Measurements from ENCODE around the gene TCF4. TPM values are rescaled to one million over a fixed set of nuclear protein-coding genes. Genes with fewer than 3 reads are reported as not detected.
A peak's percentile ranks its signal among the peaks of the same experiment; 100 is the strongest.

Gene TCF4
- total and polyA plus RNA-seq, 2 experiments from 2014 or later = 77.7 to 89.2 TPM

GRCh38 chr18:55539240-55539639 lies 48.8 kb downstream of the TCF4 start:
- Histone ChIP-seq H3K36me3 (ENCODE audit: insufficient read depth) (no peaks in the 10 kb centered on the region), H3K27ac (ENCODE audit: low read depth) (no peak overlapping the region), H3K79me2 (replicated peaks; ENCODE audit: insufficient read depth) (peaks cover 99% of the 10 kb centered on the region), H3K9me2 (ENCODE audit: insufficient read depth) (no peaks in the 10 kb centered on the region), H3F3A (replicated peaks; ENCODE audit: low read depth) (no peaks in the 10 kb centered on the region), H3K4me1 (ENCODE audit: insufficient read depth) (peaks cover 15% of the 10 kb centered on the region), H3K4me2 (no peak overlapping the region), H3K27me3 (ENCODE audit: insufficient read depth) (no peaks in the 10 kb centered on the region), H3K4me3 (no peak overlapping the region), H4K20me1 (replicated peaks; ENCODE audit: insufficient read depth) (no peaks in the 10 kb centered on the region; the same call in 1 of the 2 replicates), H2AFZ (no peak overlapping the region)
- no peaks in the 10 kb centered on the region for H3K9me3 Mint-ChIP-seq
- no peaks in the 10 kb centered on the region; the same call in 2 of the 3 replicates for H3K36me3 Mint-ChIP-seq (ENCODE audit: low read depth)
- peaks cover 5% of the 10 kb centered on the region for H3K27me3 Mint-ChIP-seq (ENCODE audit: insufficient read depth, low read depth, poor library complexity)
- no peak overlapping the region for H3K27ac Mint-ChIP-seq
- TF ChIP-seq ETS1 (IDR thresholded peaks at IDR 0.05) = no peak
- no peak overlapping the region for H3K4me3 Mint-ChIP-seq
- H3K4me1 Mint-ChIP-seq = peaks cover 44% of the 10 kb centered on the region
- DNase-seq (ENCODE audit: low spot score) = no peak
- ATAC-seq = no peak

DNA sequence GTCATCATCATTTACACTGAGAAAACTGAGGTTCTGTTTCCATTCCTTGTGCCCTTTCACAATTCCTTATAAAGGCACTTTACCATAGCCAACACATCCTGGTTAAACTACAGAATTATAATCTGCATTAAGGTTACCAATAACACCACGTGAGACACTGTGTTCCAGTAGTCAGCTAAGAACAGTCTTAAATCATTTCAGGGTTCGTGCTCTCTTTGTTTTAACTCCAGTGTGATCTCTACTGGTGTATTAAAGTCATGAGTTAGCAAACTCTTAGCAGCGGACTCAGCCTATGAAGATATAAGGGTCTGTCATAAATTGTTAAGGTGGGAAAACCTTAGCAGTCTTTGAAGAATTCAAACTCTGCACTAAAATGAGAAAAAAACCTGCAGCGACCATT lies 53.0 kb downstream of the TCF4 start:
- DNase-seq (ENCODE audit: low spot score) = no peak

More for the DNA sequence above, 53.0 kb downstream of the TCF4 start:
- Histone ChIP-seq H3K9me2 (ENCODE audit: insufficient read depth) (no peaks in the 10 kb centered on the region), H3K27me3 (ENCODE audit: insufficient read depth) (no peaks in the 10 kb centered on the region), H3K4me3 (no peak overlapping the region), H2AFZ (no peak overlapping the region), H3F3A (replicated peaks; ENCODE audit: low read depth) (no peaks in the 10 kb centered on the region), H3K79me2 (replicated peaks; ENCODE audit: insufficient read depth) (peaks cover 99% of the 10 kb centered on the region), H3K36me3 (ENCODE audit: insufficient read depth) (no peaks in the 10 kb centered on the region), H4K20me1 (replicated peaks; ENCODE audit: insufficient read depth) (peaks cover 13% of the 10 kb centered on the region), H3K4me1 (ENCODE audit: insufficient read depth) (peaks cover 23% of the 10 kb centered on the region), H3K4me2 (no peak overlapping the region), H3K27ac (ENCODE audit: low read depth) (no peak overlapping the region)
- TF ChIP-seq ZNF331 (CRISPR knock-in tag; IDR thresholded peaks at IDR 0.05; ENCODE audit: low read depth) (no peak), ETS1 (IDR thresholded peaks at IDR 0.05) (no peak), ZNF114 (CRISPR knock-in tag; IDR thresholded peaks at IDR 0.05) (no peak), EZH2phosphoT487 (IDR thresholded peaks at IDR 0.05; ENCODE audit: unreplicated experiment) (no peak), POLR2AphosphoS5 (IDR thresholded peaks at IDR 0.05; ENCODE audit: low read depth) (no peak), NANOG (IDR thresholded peaks at IDR 0.05; ENCODE audit: borderline replicate concordance) (no peak), CTCF (conservative IDR thresholded peaks at IDR 0.05; ENCODE audit: low read depth in 2 of 2) (no peak), CREB1 (CRISPR knock-in tag; IDR thresholded peaks at IDR 0.05; ENCODE audit: low read depth) (no peak), EZH2 (IDR thresholded peaks at IDR 0.05; ENCODE audit: low read depth, unreplicated experiment) (no peak)
- TF ChIP-seq, protein P1, sequence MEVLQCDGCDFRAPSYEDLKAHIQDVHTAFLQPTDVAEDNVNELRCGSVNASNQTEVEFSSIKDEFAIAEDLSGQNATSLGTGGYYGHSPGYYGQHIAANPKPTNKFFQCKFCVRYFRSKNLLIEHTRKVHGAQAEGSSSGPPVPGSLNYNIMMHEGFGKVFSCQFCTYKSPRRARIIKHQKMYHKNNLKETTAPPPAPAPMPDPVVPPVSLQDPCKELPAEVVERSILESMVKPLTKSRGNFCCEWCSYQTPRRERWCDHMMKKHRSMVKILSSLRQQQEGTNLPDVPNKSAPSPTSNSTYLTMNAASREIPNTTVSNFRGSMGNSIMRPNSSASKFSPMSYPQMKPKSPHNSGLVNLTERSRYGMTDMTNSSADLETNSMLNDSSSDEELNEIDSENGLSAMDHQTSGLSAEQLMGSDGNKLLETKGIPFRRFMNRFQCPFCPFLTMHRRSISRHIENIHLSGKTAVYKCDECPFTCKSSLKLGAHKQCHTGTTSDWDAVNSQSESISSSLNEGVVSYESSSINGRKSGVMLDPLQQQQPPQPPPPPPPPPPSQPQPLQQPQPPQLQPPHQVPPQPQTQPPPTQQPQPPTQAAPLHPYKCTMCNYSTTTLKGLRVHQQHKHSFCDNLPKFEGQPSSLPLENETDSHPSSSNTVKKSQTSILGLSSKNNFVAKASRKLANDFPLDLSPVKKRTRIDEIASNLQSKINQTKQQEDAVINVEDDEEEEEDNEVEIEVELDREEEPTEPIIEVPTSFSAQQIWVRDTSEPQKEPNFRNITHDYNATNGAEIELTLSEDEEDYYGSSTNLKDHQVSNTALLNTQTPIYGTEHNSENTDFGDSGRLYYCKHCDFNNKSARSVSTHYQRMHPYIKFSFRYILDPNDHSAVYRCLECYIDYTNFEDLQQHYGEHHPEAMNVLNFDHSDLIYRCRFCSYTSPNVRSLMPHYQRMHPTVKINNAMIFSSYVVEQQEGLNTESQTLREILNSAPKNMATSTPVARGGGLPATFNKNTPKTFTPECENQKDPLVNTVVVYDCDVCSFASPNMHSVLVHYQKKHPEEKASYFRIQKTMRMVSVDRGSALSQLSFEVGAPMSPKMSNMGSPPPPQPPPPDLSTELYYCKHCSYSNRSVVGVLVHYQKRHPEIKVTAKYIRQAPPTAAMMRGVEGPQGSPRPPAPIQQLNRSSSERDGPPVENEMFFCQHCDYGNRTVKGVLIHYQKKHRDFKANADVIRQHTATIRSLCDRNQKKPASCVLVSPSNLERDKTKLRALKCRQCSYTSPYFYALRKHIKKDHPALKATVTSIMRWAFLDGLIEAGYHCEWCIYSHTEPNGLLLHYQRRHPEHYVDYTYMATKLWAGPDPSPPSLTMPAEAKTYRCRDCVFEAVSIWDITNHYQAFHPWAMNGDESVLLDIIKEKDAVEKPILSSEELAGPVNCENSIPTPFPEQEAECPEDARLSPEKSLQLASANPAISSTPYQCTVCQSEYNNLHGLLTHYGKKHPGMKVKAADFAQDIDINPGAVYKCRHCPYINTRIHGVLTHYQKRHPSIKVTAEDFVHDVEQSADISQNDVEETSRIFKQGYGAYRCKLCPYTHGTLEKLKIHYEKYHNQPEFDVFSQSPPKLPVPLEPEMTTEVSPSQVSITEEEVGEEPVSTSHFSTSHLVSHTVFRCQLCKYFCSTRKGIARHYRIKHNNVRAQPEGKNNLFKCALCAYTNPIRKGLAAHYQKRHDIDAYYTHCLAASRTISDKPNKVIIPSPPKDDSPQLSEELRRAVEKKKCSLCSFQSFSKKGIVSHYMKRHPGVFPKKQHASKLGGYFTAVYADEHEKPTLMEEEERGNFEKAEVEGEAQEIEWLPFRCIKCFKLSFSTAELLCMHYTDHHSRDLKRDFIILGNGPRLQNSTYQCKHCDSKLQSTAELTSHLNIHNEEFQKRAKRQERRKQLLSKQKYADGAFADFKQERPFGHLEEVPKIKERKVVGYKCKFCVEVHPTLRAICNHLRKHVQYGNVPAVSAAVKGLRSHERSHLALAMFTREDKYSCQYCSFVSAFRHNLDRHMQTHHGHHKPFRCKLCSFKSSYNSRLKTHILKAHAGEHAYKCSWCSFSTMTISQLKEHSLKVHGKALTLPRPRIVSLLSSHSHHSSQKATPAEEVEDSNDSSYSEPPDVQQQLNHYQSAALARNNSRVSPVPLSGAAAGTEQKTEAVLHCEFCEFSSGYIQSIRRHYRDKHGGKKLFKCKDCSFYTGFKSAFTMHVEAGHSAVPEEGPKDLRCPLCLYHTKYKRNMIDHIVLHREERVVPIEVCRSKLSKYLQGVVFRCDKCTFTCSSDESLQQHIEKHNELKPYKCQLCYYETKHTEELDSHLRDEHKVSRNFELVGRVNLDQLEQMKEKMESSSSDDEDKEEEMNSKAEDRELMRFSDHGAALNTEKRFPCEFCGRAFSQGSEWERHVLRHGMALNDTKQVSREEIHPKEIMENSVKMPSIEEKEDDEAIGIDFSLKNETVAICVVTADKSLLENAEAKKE (CRISPR knock-in tag; IDR thresholded peaks at IDR 0.05) = no peak
- Mint-ChIP-seq H3K9me3 (no peaks in the 10 kb centered on the region), H3K27me3 (ENCODE audit: insufficient read depth, low read depth, poor library complexity) (peaks cover 5% of the 10 kb centered on the region), H3K4me3 (no peak overlapping the region), H3K36me3 (ENCODE audit: low read depth) (no peaks in the 10 kb centered on the region; the same call in 2 of the 3 replicates), H3K4me1 (peaks cover 49% of the 10 kb centered on the region), H3K27ac (peak overlapping the region; percentile 53; the same call in 1 of the 2 replicates)
- ATAC-seq = no peak

Data from GM23338 (cell line).